Inferior parietal cortex (tissue), 1 donor: Measurements from ENCODE around the gene THY1.
"Not testable (repeated sequence)": the region's sequence is repeated elsewhere in the genome, so short reads cannot be mapped to it uniquely, and the experiment has no call there.

Experiments used
- DNase-seq: peaks from one replicate; pipeline ENCODE4 v3.0.0-alpha.2; 2016; ENCODE audit errors: extremely low spot score

The THY1 gene

GRCh38 chr11:119445850-119446249 is 22.9 kb upstream of the THY1 start:
- no peak for DNase-seq

GRCh38 chr11:119445379-119445778 is 22.4 kb upstream of the THY1 start:
- no peak for DNase-seq

DNA sequence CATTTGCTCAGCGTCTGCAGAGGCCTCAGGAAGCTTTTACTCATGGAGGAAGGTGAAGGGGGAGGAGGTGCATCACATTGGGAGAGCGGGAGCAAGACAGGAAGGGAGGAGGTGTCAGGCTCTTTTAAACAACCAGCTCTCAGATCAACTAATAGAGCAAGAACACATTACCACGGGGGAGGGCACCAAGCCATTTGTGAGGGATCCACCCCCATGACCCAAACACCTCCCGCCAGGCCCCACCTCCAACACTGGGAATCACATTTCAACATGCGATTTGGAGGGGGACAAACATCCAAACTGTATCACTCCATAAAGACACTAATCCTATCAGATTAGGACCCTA is 18.9 kb upstream of the THY1 start:
- no peak for DNase-seq

- DNase-seq = no peak
Measured at GRCh38 chr11:119438599-119438998, 15.6 kb upstream of the THY1 start.

DNA sequence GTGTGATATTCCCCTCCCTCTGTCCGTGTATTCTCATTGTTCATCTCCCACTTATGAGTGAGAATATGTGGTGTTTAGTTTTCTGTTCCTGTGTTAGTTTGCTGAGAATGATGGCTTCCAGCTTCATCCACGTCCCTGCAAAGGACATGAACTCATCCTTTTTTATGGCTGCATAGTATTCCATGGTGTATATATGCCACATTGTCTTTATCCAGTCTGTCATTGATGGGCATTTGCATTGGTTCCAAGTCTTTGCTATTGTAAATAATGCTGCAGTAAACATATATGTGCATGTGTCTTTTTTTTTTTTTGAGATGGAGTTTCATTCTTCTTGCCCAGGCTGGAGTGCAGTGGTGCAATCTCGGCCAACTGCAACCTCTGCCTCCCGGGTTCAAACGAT is 14.5 kb upstream of the THY1 start:
- DNase-seq = not testable (repeated sequence)

- no peak for DNase-seq
Measured at GRCh38 chr11:119436711-119437110, 13.7 kb upstream of the THY1 start.

- no peak for DNase-seq
Measured at GRCh38 chr11:119436093-119436492, 13.1 kb upstream of the THY1 start.

GRCh38 chr11:119434591-119435330 is 11.8 kb upstream of the THY1 start:
- DNase-seq = no peak

GRCh38 chr11:119433358-119433725 is 10.4 kb upstream of the THY1 start:
- no peak for DNase-seq

- DNase-seq = peak; percentile 34
Measured at GRCh38 chr11:119432484-119433357, 9.7 kb upstream of the THY1 start.

GRCh38 chr11:119431523-119431922 is 8.6 kb upstream of the THY1 start:
- no peak for DNase-seq

- DNase-seq = no peak
Measured at GRCh38 chr11:119427279-119427678, 4.3 kb upstream of the THY1 start.

DNA sequence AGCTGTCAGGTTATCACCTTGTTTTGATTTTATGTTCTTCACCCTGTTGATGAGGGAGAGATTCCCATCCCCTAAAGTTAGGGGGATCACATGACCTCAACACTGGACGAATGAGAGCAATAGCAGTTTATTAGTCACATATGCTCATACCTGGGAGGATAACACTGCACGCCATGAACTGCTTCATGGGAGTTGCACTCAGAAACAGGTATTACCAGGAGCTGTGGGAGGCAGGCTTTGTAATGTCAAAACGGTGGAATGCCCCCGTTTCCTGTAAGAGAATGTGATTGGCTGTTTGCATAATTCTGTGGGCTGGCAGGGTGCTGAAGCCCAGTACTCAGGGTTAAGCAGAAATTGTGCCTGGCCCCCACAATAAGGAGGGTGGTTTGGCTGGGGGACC is 3.2 kb upstream of the THY1 start:
- DNase-seq = no peak

GRCh38 chr11:119424775-119425174 is 1.8 kb upstream of the THY1 start:
- no peak for DNase-seq

DNA sequence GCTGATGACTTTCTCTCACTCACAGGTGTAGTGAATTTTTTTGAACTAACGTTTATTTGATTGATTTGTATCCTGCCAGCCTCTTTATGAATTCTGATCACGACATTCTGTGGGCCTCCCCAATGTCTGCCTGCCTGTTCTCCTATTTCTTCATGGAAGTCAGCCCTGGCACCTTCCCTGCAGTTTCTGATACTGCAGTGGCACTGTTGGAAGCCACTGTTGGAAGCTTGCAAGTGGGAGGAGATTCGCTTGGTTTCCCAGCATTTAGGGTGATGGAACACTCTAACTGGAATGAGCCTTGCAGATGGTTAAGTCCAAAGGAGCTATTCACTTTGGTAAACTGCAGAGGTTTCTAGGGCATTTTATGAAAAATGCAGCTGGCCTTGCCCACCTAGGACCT is 1.3 kb upstream of the THY1 start:
- no peak for DNase-seq

DNA sequence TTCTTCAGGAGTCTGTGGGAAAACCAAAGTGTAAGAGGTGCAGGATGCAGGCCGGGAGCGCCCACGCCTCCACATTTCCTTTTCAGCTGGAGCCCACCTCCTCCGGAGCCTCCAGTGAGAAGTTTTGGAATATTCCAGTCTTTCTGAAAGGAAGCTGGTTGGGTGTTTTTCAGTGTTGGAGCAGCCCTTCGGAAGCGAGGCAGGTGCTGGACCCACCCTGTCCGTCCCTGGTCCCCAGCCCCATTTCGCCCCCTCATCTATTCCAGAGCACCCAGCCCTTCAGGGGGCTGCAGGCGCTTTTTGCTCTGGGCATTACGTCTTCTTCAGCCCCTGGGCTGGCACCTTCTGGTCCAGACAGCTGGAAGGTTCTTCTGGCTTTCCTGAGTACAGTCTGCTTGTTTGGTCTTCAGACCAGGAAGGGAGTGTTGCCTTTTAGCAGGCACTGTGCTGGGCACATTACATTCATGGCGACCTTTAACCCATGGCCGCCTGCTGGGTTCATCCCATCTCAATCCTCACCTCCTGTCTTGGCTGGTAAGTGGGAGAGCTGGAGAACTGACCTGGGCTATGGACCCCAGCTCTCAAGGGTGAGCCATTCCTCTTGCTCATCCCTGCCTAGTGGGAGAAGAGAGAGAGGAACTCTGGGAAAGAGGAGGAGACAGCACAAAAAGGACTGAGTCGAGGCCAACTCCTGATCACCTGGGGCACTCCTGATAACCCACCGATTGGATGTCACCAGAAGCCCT is 710 bp upstream of the THY1 start:
- no peak for DNase-seq

DNA sequence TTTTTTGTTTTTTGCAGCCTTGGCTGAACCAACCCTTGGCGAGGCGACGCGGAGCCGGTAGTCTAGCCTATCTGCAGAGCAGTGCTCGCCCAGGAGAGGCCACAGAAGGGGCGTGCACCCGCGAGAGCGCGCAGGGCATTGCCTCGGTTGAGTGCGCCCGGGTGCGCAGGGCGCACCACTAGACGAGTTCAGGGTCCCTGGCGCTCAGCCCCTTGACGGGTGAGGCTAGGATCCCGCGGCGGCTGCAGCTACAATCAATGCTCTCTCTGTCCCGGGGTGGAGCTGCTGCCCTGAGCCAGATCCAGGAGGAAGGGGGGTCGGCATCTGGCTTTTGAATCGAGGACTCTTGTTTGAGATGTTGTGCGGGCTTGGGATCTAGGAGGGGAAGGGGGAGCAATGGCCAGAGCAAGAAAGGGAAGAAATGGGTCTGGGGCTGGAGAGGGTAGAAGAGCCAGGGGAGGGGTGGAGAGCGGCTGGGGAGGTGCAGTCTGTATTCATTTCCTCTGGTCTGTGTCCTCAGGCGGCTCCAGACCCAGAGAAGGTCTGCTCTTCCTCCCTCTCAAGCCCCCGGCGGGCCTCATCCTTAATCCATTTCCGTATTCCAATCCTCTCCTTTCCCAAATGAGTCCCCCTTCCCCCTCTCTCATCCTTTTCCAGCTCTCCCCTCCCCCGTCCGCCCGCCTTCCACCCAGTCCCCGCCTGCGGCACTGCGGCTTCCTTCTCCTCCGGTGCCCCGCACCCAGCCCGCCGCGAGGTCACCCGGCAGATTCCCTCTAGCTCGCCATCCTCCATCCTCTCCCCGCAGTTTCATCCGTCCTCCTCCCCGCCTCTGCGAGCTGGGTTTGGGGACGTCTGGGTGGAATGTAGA is 797 bp downstream of the THY1 start:
- no peak for DNase-seq

- no peak for DNase-seq
Measured at GRCh38 chr11:119421351-119421750, 1.6 kb downstream of the THY1 start.

DNA sequence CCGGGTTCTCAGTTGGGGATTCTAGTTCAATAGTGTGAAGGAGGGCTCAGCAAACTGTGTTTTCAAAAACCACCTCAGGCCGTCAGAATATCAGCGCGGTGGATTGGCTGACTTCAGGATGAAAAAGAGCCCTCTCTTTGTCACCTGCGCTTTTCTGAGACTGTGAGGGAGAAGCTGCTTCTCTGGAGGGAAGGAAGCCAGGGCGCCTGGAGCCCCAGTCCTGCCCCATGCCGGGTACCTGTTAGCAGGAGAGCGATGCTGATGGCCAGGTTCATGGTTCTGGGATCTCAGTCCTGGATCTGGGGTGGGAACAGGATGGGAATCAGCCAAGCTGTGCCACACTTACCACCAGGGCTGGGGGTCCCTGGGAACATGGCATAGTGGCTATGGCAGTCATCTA is 2.3 kb downstream of the THY1 start:
- no peak for DNase-seq

DNA sequence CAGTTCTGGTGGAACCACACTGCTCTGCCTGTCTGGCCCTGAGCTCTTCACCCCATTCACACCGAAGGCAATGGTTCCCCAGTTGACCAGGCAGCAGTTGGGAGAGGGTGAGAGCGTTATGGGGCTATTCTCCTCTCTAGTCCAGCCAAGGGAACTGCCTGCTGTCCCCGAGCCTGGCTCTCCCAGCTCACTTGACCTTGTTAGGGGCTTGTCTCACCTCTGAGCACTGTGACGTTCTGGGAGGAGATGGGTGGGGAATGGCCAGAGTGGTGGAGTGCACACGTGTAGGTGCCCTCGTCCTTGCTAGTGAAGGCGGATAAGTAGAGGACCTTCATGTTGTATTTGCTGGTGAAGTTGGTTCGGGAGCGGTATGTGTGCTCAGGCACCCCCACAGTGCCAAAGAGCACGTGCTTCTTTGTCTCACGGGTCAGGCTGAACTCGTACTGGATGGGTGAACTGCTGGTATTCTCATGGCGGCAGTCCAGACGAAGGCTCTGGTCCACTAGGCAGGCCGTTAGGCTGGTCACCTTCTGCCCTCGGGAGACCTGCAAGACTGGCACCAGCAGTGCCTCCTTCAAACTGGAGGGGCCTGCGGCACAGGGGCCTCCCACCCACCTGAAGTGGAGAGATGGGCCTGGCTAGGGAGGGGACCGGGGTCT is 3.0 kb downstream of the THY1 start:
- DNase-seq = no peak

GRCh38 chr11:119419246-119419645 is 3.7 kb downstream of the THY1 start:
- no peak for DNase-seq
